A204.1 (cell line): Measurements from ENCODE around the gene CFAP77.
"Not testable (repeated sequence)": the region's sequence is repeated elsewhere in the genome, so short reads cannot be mapped to it uniquely, and the experiment has no call there.

ENCODE experiments used
- FAIRE-seq: peaks from 2 replicates; lab custom pipeline; 2012; peaks lifted over from hg19 to GRCh38; lab: Jason Lieb, UNC

Gene CFAP77

DNA sequence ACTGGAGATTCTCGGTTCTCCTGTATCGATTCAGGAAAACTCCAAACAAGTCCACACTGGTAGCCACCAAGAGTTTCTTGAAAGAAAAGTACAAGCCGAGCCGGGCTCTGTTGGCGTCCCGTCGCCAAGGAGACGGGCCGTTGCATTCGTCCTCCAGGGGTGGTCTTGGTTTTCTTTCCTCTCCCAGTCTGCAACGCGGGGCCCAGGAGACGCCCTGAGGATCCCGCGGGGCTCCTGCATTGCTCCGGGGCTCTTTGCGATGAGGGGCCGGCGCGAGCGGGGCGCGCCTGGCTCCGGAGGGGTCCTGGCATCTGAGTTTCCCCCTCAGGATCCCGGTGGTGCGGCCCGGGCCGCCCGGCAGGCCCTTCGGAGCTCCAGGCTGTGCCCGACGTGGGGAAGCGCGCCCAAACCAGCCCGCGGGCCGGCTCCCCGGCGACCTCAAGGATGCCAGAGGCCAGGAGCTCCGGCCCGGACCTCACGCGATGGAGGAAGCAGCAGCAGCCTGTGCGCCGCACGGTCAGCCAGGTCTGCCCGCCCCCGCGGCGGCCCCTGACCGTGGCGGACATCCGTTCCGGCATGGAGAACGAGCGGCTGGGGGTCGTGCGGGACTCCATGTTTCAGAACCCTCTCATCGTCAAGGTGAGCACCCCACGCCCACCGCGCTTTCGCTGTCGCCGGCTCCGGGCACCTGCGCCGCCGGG lies at the start of gene CFAP77:
Gene CFAP77 (plus strand): TSS at position 384 of the 701 bp plus-strand sequence. CDS start 61 bp downstream, at position 445.
- FAIRE-seq, result no peak

DNA sequence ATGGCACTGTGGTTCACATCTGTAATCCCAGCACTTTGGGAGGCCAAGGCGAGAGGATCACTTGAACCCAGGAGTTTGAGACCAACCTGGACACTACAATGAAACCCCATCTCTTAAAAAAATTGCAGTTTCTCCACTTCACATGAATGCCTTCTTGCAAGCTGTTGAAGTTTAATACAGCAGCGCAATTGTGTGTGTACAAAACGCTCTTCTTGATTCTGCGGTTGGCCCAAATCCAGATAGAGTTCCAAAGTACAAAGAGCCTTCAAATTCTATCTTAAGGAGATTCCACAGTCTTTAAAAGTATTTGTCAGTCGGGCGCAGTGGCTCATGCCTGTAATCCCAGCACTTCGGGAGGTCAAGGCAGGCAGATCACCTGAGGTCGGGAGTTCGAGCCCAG lies 45.9 kb upstream of the CFAP77 start:
- no peak for FAIRE-seq

DNA sequence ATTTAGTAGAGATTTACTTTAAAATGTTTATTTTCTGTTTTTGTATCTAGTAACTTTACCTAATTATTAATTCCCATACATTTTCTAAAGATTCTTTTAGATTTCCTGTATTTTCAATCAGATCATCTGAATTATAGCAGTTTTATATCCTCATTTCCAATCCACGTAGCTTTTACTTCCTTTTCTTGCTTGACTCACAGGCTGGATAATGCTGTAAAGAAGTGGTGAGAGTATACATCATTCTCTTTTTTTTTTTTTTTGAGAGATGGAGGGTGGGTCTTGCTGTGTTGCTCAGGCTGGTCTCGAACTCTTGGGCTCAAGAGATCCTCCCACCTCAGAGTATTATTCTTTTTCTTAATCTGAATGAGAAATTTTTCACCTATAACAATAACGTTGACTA lies 44.0 kb upstream of the CFAP77 start:
- FAIRE-seq, result no peak

DNA sequence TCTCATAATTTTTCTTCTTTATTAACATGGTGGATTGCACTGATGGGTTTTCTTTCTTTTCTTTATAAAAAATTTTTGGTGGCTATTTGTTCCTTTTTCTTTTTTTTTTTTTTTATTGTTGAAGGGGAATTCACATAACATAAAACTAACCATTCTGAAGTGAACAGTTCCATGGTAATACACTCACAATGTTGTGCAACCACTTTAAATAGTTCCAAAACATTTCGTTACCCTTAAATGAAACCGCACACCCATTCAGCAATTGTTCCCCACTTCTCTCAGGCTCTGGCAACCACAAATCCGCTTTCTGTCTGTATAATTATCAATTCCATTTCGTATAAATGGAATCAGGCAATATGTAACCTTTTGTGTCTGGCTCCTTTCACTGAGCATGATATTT lies 43.5 kb upstream of the CFAP77 start:
- FAIRE-seq, result peak; percentile 9

DNA sequence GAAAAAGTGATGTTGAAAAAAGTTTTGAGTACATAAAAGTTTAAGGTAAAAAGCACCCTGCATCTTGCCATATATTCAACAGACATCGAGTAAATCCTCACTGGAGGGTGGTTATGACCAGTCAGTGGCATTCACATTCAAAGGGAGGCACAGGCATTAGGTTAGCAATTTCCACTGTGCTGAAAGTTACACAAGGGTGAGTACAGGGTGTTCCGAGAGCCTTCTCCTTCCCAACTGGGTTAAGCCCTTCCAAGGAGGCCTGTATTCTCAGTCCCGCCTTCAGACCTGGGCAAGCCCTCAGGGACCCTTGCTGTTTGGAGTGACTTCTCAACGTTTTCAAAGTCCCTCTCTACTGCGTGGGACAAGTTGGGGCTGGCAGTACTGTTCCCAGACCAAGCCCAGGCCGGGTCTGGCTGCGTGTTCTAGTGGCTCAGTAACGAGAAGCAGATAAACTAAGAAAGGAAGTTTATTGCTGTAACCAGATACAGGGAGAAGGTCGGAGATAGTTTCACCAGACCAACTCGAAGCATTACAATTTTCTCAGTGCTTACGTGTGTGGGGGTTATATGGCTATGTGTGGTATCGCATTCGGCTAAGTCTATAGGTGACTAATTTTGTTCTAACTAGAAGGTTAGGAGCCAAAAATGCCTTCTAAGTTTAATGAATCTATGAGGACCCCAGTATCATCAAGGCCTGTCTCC lies 42.2 kb upstream of the CFAP77 start:
- FAIRE-seq, result no peak

DNA sequence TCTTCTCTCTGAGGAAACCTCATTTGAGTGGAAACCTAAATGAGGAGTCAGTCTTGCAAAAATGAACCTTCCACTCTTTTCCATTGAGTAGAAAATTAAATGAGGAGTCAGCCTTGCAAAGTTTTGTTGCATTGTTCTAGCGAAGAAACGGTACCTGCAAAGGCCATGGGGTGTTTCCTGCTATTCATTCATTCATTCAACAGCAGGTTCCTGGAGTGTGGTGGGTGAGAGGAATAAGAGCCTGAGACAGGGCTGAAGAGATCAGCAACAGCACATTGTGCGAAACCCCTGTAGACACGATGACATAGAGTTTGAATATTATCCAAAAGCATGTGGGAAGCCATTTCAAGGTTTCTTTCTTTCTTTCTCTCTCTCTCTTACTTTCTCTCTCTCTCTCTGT lies 40.6 kb upstream of the CFAP77 start:
- FAIRE-seq, result no peak

DNA sequence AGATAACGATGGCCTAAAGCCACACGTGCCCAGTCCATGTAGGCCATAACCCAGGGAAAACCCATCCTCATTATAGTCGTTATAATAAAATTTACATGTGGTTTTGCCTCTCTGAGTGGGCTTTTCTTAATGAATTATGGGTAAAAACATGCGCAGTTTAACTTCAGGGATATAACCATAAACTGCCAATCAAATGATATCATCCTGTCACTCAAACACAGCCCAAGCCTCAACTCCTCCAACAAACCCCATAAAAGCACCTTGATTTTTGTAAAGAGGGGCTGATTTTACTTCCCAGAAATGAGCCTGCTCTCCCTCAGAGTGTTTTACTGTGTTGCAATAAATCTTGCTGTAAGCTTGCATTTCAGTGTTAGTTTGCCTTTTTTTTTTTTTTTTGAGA lies 39.4 kb upstream of the CFAP77 start:
- FAIRE-seq, result no peak

DNA sequence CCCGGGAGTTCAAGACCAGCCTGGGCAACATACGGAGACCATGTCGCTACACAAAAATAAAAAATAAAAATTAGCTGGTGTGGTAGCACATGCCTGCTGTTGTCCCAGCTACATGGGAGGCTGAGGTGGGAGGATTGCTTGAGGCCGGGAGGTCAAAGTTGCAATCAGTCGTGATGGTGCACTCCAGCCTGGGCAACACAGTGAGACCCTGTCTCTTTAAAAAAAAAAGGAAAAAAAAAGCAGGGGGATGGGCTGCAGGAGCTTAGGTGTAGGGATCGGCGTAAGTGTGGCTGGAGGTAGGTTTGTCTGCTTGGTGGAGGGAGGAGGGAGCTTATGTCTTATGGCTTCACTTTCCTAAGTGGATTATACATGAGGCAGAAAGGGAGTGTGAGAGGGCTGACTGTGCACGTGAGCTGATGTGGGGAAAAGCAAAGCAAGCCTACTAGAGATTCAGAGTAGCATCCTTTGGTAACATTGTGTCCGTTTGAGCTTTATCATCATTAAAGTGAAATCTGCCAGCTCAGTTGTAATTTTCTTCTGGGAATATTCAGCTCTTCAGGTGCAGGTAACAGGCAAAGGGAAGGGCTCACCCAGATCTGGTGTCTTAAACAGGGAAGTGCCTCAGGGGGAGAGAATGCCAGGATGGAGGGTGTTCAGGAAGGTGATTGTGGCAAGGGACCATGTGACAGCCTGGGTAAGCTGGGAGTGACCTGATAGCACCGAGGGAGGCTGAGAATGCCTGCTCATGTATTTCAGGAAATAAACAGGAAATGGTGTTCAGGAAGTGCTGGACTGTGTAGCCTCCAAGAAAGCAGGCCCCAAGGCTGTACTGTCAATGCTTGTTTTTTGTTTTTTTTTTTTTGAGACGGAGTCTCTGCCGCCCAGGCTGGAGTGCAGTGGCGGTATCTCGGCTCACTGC lies 37.6 kb upstream of the CFAP77 start:
- FAIRE-seq, result no peak

DNA sequence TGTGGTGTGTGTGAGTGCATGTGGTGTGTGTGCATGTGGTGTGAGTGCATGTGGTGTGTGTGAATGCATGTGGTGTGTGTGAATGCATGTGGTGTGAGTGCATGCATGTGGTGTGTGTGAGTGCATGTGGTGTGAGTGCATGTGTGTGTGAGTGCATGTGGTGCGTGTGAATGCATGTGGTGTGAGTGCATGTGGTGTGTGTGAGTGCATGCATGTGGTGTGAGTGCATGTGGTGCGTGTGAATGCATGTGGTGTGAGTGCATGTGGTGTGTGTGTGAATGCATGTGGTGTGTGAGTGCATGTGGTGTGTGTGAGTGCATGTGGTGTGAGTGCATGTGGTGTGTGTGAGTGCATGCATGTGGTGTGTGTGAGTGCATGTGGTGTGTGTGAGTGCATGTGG lies 32.2 kb upstream of the CFAP77 start:
- FAIRE-seq, result not testable (repeated sequence)

DNA sequence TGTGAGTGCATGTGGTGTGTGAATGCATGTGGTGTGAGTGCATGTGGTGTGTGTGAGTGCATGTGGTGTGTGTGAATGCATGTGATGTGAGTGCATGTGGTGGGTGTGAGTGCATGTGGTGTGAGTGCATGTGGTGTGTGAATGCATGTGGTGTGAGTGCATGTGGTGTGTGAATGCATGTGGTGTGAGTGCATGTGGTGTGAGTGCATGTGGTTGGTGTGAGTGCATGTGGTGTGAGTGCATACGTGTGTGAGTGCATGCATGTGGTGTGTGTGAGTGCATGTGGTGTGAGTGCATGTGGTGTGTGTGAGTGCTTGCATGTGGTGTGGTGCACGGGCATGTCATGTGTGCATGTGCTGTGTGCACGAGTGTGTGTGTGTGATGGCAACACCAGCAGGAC lies 31.6 kb upstream of the CFAP77 start:
- not testable (repeated sequence) for FAIRE-seq

DNA sequence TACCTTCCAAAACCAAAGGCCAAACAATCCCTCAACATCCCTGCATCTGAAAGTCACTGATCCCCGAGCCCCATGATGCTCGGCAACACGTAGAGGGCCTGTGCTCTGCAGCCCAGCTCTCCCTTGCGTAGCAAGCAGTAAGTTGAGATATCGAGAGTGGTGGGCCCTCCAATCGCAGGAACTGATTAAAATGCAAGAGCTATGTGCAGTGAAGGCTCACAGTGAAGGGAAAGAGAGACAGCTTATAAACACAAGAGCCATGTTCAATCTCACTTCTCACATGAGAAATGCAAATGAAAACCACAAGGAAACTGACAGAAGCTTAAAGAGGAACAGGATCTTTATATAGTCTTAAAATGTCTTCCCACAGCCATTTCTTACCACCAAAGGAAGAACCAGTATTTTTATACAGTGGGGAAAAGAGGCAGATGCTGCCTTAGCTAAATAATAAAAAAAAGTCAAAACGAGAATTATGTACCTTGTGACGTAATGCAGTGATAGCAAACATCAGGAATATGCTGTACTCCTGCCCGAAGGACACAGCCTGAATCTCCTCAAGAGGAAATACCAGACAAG lies 28.0 kb upstream of the CFAP77 start:
- FAIRE-seq, result no peak

DNA sequence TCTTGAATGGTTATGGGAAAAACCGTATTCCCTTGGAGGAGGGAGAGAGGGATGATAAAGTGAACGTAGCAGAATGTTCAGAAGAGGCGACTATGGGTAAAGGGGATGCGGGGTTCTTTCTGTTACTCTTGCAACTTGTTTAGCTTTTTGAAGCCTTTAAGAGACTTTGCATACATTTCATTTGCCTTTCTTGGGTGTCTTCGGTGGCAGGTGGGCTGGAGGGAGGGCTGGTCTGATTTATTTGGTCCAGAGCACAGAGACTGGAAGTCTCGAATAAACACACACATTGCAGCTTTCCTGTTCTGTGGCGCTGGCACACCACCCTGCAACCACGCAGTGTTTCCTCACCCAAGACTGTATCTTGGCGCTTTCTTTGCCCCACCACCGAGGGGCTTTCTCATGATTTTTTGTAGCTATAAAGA lies 26.5 kb upstream of the CFAP77 start:
- FAIRE-seq, result no peak

DNA sequence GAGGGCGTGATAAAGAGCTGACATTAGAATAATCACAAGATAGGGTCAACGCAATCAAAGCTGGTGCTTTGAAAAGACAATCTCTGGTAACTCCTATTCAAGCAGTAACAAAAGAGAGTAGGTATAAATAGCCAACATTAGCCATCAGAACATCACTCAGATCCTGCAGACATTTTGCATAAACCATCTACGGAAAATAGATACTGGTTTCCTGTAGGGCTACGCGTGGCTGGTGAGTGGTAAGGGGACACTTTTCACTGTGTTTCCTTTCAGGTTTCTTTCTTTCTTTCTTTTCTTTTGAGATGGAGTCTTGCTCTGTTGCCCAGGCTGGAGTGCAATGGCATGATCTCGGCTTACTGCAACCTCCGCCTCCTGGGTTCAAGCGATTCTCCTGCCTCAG lies 25.6 kb upstream of the CFAP77 start:
- no peak for FAIRE-seq

DNA sequence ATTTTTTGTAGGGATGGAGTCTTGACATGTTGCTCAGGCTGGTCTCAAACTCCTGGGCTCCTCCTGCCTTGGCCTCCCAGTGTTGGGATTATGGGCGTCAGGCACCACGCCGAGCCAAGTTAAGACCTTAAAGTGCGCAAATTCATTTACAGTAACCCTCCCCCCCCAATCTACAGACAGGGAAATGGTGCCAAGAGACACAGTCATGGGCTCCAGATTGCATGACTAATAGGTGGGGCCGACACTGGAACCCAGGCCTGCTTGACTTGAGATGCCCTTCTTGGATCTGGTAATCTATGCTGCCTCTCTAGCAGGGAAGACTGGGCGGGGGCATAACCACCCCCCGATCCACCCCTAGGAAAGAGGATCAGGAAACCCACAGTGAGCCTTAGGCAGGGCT lies 22.9 kb upstream of the CFAP77 start:
- no peak for FAIRE-seq

DNA sequence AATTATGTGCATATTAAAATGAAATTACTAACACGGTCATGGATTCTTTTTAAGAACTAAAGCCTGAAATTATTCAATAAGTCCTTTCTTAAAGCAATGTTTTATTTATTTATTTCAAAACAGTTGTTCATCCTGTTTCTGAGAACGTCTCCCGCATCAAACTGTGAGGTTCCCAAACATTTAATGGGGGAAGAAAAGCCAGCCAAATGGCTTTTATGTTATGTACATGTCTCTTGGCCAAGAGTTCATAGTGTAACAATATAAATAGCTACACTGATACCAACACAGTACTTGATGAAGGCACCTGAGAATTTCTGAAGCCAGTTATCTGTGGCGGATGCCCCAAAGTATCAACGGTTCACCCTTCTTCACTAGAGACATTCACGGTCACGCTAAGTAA lies 19.0 kb upstream of the CFAP77 start:
- FAIRE-seq, result no peak

DNA sequence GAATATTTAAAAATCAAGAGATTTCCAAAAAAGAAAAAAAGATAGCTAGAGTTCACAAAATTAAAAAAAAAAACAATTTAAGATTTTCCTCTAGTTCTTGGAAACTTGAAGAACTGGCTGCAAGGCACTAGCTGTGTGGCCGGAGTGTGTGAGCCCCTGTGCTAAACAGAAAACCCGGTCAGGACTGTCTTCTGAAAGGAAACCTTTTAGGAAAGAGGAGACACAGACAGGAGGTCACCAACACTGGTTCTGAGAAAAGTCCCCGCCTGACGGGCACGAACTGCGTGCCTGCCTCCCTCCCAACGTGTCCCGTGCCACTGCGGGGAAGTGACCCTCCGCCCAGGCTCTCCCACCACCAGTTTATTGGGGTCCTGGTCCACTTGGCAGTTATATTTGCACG lies 18.6 kb upstream of the CFAP77 start:
- no peak for FAIRE-seq

DNA sequence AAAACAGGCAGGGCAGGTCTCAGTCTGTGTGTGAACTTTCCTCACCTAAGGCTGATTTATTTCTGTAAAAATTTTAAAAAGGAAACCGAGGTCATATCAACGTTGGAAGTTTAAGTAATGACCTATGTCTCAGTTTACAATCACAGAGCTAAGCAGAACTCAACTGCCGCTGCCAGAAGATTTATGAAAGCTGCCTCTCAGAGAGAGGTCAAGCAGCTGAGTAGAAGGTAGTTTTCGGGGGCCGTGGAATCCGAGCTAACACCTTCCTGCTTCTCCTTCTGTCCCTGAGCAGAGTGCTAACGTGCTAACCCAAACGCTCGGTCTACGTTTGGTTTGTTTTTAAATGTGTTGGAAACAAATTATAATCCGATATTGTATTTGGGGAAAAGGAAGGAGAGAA lies 14.5 kb upstream of the CFAP77 start:
- FAIRE-seq, result no peak

DNA sequence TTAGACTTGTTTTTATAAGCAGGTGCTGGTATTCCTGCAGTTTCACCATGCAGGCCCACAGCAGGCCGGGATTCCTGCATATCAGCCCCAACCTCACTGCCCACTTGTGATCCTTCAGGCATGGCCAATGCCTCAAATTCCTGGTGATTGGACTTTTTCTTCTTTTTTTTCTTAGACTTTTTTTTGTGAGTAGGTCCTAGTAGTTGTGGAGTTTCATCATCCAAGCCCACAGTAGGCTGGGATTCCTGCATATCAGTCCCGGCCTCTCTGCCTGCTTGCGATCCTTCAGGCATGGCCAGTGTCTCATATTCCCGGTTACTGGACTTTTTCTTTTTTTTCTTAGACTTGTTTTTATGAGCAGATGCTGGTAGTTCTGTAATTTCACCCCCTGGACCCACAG lies 8.2 kb upstream of the CFAP77 start:
- no peak for FAIRE-seq

DNA sequence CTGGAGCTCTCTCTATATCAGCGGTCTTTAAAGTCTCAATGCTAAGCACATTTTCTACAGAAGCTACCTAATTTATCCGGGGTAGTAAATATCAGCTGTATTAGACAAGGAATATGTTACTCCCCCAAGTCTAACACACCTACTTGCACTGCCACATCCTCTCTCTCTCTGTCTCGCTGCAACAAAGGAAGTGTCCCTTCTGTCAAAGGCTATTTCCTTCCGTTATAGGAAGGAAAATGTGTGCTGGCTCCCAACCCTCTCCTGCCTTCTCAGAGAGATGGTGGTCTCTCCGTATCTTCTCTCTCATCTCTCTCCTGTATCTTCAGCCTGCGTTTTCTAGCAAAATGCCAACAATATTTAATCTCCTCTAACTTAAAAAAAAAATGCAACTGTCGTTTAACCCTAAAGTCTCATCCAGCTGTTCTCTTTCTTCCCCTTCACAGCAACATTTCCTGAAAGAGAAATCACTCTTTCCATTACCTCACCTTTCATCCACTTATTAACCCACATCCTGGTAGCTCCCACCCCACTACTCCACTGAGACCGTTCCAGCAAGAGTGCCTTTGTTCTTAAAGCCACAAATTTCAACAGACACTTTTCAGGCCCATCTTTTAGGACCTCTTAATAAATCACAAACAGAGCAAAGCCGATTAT lies 5.7 kb upstream of the CFAP77 start:
- no peak for FAIRE-seq

DNA sequence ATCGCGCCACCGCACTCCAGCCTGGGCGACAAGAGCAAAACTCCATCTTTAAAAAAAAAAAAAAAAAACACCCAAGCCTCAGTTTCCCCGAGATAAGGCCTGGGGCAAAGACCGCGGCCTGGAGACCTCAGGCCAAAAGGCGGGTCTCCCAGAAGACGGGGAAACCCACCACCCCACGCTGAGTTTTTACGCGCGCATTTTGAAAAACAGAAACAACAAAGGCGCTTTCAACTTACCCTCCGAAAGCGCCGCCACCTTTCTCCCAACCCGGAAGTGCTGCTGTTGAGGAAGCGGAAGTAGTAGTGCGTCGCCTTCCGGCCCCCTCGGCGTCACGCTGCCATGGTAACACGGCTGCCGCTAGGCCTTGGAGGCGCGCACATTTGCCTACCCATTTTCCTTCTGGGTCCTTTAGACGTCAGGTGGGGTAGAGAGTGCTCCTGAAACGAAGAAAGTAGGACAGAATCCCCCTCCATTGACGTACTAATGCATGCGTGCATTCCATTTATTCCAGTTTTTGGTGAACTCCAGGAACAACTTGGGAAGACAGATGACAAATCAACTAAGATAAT lies 3.4 kb upstream of the CFAP77 start, which contains the start of gene TTF1:
Gene TTF1 (minus strand): TSS at position 287 of the 569 bp plus-strand sequence. CDS start 4,019 bp downstream, outside the sequence.
- no peak for FAIRE-seq

DNA sequence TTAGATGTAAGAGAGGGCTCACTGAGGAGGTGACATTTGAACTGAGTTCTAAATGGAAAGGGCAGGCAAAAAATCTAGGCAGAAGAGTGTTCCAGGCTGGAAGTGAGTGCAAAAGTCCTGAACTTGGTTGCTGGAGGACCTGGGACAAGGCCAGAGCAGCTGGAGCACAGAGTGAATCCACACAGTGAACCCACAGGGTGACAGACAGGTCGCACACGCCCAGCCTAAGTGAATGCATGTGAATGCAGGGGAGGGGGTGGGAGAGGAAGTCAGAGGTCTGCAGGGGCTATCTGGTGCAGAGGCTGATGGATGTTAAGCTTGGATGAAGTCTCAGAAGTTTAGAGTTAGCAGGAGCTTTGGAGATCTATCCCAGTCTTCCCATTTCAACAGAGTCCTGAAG lies 2.8 kb upstream of the CFAP77 start:
- no peak for FAIRE-seq

DNA sequence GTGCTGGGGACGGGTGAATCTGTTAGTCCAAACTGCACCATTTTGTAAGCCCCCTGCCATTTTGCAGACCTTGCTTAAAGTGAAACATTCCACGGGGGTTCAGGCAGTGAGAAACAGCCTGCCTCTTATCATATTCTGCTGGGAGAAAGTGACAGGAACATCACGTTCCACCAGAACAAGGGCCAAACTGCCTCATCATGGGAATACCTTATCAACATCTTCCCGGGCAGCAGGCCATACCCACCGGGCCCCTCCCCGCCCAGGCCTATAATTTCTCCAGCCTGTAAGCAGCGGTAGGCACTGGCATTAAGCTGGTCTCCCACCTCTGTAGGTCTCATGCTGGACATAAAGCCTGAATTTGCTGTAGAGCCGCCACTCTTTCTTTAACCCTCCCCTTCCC lies 1.5 kb upstream of the CFAP77 start:
- FAIRE-seq, result no peak
